GM23338 (cell line): ENCODE data around the gene TMEM204. TPM values are rescaled to one million over a fixed set of nuclear protein-coding genes. Genes with fewer than 3 reads are reported as not detected.

ENCODE experiments used
- ATAC-seq: fragments of 200-7000 bp; cut with Tn5 transposase; 3 replicates; pipeline ENCODE4 v1.9.1; 2020
- DNase-seq: peaks from one replicate; pipeline ENCODE4 v3.0.0-alpha.2; 2015; ENCODE audit warnings: low spot score
- H2AFZ ChIP-seq: fragments of 200-600 bp; sonication (generic); 2 replicates; pipeline ENCODE4 v1.8.0; 2016; ENCODE audit warnings: antibody characterized with exemption, mild to moderate bottlenecking, moderate library complexity
- H3F3A ChIP-seq: fragments of 200-600 bp; sonication (generic); replicated peaks from 2 replicates; pipeline ENCODE4 v1.8.0; 2017; ENCODE audit warnings: antibody characterized with exemption, mixed run types, low read depth
- H3K27ac ChIP-seq: fragments of 200-600 bp; sonication (generic); 2 replicates; pipeline ENCODE4 v1.6.1; 2016; ENCODE audit warnings: low read depth
- H3K27me3 ChIP-seq: fragments of 200-600 bp; sonication (generic); 2 replicates; pipeline ENCODE4 v1.8.0; 2016; ENCODE audit warnings: mild to moderate bottlenecking, mixed run types, moderate library complexity; ENCODE audit not compliant: insufficient read depth
- H3K36me3 ChIP-seq: fragments of 200-600 bp; sonication (generic); 2 replicates; pipeline ENCODE4 v1.8.0; 2016; ENCODE audit warnings: mild to moderate bottlenecking; ENCODE audit not compliant: insufficient read depth
- H3K4me1 ChIP-seq: fragments of 200-600 bp; sonication (generic); 2 replicates; pipeline ENCODE4 v1.8.0; 2016; ENCODE audit warnings: mild to moderate bottlenecking, moderate library complexity; ENCODE audit not compliant: insufficient read depth
- H3K4me2 ChIP-seq: fragments of 200-600 bp; sonication (generic); 2 replicates; pipeline ENCODE4 v1.7.1; 2017; ENCODE audit warnings: mixed run types
- H3K4me3 ChIP-seq: fragments of 200-600 bp; sonication (generic); 2 replicates; pipeline ENCODE4 v1.6.1; 2016; ENCODE audit warnings: mixed run types
- H3K79me2 ChIP-seq: fragments of 200-600 bp; sonication (generic); replicated peaks from 2 replicates; pipeline ENCODE4 v1.8.0; 2017; ENCODE audit warnings: mild to moderate bottlenecking; ENCODE audit not compliant: insufficient read depth
- H3K9me2 ChIP-seq: fragments of 200-600 bp; sonication (generic); 2 replicates; pipeline ENCODE4 v1.8.0; 2017; ENCODE audit not compliant: insufficient read depth
- H4K20me1 ChIP-seq: fragments of 200-600 bp; sonication (generic); replicated peaks from 2 replicates; pipeline ENCODE4 v1.8.0; 2017; ENCODE audit warnings: mild to moderate bottlenecking; ENCODE audit not compliant: insufficient read depth
- H3K27ac Mint-ChIP-seq: 2 replicates; pipeline ENCODE4 v1.8.0; 2020; ENCODE audit warnings: inconsistent platforms, mild to moderate bottlenecking, moderate library complexity, mixed read lengths
- H3K27me3 Mint-ChIP-seq: 3 replicates; pipeline ENCODE4 v1.8.0; 2022; ENCODE audit warnings: low read depth, mild to moderate bottlenecking, moderate library complexity, mixed read lengths, inconsistent platforms; ENCODE audit not compliant: insufficient read depth, poor library complexity
- H3K36me3 Mint-ChIP-seq: 3 replicates; pipeline ENCODE4 v1.8.0; 2021; ENCODE audit warnings: low read depth, mild to moderate bottlenecking, inconsistent platforms, moderate library complexity, mixed read lengths
- H3K4me1 Mint-ChIP-seq: 3 replicates; pipeline ENCODE4 v1.8.0; 2020; ENCODE audit warnings: mild to moderate bottlenecking, inconsistent platforms, mixed read lengths
- H3K4me3 Mint-ChIP-seq: 3 replicates; pipeline ENCODE4 v1.8.0; 2021; ENCODE audit warnings: moderate library complexity, mild to moderate bottlenecking, inconsistent platforms, mixed read lengths
- H3K9me3 Mint-ChIP-seq: 3 replicates; pipeline ENCODE4 v1.8.0; 2020; ENCODE audit warnings: moderate library complexity, mild to moderate bottlenecking, inconsistent platforms, mixed read lengths
- CREB1 ChIP-seq: fragments of 250-450 bp; sonication (Bioruptor Pico); IDR thresholded peaks from 2 replicates; pipeline ENCODE4 v1.5.0; 2020; ENCODE audit warnings: low read depth, mild to moderate bottlenecking, moderate library complexity
- EZH2 ChIP-seq: fragments of 200-600 bp; sonication (generic); IDR thresholded peaks from one replicate; pipeline ENCODE4 v1.8.0; 2017; ENCODE audit warnings: antibody characterized with exemption, mild to moderate bottlenecking, low read depth; ENCODE audit not compliant: unreplicated experiment
- EZH2phosphoT487 ChIP-seq: fragments of 200-600 bp; sonication (generic); IDR thresholded peaks from one replicate; pipeline ENCODE4 v1.8.1; 2018; ENCODE audit warnings: antibody characterized with exemption; ENCODE audit not compliant: unreplicated experiment
- POLR2AphosphoS5 ChIP-seq: IDR thresholded peaks from 2 replicates; pipeline ENCODE4 v1.6.1; 2016; ENCODE audit warnings: antibody characterized with exemption, low read depth
- STAT1 ChIP-seq: IDR thresholded peaks from one replicate; pipeline ENCODE4 v1.6.1; 2016; ENCODE audit warnings: antibody characterized with exemption; ENCODE audit not compliant: unreplicated experiment
- ZNF331 ChIP-seq: fragments of 250-450 bp; sonication (Bioruptor Pico); IDR thresholded peaks from 2 replicates; pipeline ENCODE4 v1.5.0; 2020; ENCODE audit warnings: low read depth, mild to moderate bottlenecking, moderate library complexity
- polyA plus RNA-seq: library from polyadenylated mRNA; unstranded; fragments of >200 nt; fragmentation: Nextera tagmentation; extraction: Ambion mirVana; gene quantifications from 2 replicates; pipeline ENCODE4 v1.2.1, GENCODE V29; 2016
- total RNA-seq: library from RNA; depleted of rRNA; stranded (reverse); fragments of >200 nt; shearing (Covaris generic); gene quantifications from 2 replicates; pipeline ENCODE4 v1.2.3, GENCODE V29; 2014
- TF ChIP-seq, protein P1 (sequence below), 2 experiments: fragments of 200-600 bp in 1 of 2; sonication (generic) in 1 of 2; conservative IDR thresholded peaks; 2 replicates each; pipeline versions ENCODE4 v1.5.1 to v1.6.1; 2016 to 2017; ENCODE audit warnings: antibody characterized with exemption in 2 of 2, low read depth in 2 of 2, mild to moderate bottlenecking in 2 of 2, moderate library complexity in 1 of 2
- TF ChIP-seq, protein P2 (sequence below): fragments of 250-450 bp; sonication (Bioruptor Pico); IDR thresholded peaks from 2 replicates; pipeline ENCODE4 v1.5.0; 2020; ENCODE audit warnings: mild to moderate bottlenecking, moderate library complexity
- TF ChIP-seq, protein P3 (sequence below): IDR thresholded peaks from one replicate; pipeline ENCODE4 v1.6.1; 2018; ENCODE audit warnings: antibody characterized with exemption; ENCODE audit not compliant: unreplicated experiment

The TMEM204 gene
- total and polyA plus RNA-seq, 2 experiments from 2014 or later = 0.14 to 0.21 TPM

DNA sequence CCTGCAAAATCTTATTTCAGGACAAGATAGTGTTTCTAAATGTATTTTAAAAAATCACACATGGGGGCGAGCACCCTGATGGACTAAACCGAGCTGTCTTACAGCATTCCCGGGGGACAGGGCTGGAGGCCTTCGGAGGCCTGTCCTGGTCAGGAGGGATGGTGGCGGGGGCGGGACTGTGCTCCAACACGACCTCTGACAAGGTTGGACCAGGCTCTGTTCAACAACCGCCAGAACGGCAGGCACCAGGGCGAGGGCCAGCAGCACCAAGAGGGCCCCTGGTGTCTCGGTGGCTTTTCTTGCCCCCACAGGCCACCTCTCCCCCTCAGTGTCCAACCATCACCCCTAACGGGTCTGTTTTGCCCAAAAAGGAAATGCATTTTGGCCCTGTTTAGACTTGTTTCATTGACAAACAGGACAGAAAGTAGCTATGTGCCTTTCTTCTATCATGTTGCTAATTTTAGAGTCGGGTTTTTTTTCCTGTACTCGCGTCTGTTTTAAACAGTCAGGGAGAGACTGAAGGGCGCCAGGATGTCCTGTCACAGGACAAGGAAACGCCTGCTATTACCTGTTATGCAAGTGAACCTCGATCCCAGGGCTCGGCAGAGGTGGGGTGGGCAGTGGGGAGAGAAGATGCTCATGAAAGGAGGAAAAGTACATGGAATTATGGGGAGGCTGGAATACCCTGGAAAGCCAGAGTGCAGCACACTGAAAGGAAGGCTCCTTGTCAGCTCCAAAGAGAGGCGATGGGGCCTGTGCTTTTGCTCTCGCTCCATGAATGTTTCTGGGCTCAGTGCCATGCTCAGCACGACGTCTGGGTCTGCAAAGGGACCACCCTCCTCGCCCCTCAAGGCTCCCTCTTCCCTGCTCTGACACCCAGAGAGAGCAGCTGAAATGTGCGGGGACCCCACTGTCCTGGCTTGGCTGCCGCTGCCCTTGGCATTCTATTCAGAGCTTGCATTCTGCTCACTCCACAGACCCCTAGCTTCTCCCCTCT, 11.9 kb downstream of the TMEM204 start (continued):
- TF ChIP-seq CREB1 (no peak), EZH2 (no peak), STAT1 (no peak), POLR2AphosphoS5 (no peak), ZNF331 (CRISPR knock-in tag) (no peak), EZH2phosphoT487 (no peak)

DNA sequence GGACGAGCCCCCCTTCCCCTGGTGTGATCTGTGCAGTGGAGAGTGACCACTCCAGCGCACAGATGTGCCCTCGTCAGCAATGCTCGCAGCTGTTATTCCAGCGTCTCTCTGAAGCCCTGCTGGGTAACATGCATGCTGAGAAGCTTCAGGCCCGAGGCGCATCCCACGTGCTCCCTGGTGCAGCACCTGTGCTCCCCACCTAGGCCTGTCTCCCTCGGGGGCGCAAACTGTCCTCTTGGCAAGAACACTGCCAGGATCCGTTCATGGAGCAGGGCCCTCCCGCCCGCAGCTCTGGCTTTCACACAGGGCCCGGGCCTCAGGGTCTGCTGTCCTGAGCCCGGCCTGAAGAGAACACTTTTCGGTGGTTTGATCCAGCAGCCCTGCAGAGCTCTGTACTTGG, 13.0 kb downstream of the TMEM204 start:
- H3K36me3 ChIP-seq = no peaks in the 10 kb centered on the region
- no peaks in the 10 kb centered on the region for H3K79me2 ChIP-seq
- H3K4me2 ChIP-seq = no peak overlapping the region
- TF ChIP-seq, protein P1, sequence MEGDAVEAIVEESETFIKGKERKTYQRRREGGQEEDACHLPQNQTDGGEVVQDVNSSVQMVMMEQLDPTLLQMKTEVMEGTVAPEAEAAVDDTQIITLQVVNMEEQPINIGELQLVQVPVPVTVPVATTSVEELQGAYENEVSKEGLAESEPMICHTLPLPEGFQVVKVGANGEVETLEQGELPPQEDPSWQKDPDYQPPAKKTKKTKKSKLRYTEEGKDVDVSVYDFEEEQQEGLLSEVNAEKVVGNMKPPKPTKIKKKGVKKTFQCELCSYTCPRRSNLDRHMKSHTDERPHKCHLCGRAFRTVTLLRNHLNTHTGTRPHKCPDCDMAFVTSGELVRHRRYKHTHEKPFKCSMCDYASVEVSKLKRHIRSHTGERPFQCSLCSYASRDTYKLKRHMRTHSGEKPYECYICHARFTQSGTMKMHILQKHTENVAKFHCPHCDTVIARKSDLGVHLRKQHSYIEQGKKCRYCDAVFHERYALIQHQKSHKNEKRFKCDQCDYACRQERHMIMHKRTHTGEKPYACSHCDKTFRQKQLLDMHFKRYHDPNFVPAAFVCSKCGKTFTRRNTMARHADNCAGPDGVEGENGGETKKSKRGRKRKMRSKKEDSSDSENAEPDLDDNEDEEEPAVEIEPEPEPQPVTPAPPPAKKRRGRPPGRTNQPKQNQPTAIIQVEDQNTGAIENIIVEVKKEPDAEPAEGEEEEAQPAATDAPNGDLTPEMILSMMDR (conservative IDR thresholded peaks at IDR 0.05; ENCODE audit: low read depth in 2 of 2) = no peak
- TF ChIP-seq, protein P2, sequence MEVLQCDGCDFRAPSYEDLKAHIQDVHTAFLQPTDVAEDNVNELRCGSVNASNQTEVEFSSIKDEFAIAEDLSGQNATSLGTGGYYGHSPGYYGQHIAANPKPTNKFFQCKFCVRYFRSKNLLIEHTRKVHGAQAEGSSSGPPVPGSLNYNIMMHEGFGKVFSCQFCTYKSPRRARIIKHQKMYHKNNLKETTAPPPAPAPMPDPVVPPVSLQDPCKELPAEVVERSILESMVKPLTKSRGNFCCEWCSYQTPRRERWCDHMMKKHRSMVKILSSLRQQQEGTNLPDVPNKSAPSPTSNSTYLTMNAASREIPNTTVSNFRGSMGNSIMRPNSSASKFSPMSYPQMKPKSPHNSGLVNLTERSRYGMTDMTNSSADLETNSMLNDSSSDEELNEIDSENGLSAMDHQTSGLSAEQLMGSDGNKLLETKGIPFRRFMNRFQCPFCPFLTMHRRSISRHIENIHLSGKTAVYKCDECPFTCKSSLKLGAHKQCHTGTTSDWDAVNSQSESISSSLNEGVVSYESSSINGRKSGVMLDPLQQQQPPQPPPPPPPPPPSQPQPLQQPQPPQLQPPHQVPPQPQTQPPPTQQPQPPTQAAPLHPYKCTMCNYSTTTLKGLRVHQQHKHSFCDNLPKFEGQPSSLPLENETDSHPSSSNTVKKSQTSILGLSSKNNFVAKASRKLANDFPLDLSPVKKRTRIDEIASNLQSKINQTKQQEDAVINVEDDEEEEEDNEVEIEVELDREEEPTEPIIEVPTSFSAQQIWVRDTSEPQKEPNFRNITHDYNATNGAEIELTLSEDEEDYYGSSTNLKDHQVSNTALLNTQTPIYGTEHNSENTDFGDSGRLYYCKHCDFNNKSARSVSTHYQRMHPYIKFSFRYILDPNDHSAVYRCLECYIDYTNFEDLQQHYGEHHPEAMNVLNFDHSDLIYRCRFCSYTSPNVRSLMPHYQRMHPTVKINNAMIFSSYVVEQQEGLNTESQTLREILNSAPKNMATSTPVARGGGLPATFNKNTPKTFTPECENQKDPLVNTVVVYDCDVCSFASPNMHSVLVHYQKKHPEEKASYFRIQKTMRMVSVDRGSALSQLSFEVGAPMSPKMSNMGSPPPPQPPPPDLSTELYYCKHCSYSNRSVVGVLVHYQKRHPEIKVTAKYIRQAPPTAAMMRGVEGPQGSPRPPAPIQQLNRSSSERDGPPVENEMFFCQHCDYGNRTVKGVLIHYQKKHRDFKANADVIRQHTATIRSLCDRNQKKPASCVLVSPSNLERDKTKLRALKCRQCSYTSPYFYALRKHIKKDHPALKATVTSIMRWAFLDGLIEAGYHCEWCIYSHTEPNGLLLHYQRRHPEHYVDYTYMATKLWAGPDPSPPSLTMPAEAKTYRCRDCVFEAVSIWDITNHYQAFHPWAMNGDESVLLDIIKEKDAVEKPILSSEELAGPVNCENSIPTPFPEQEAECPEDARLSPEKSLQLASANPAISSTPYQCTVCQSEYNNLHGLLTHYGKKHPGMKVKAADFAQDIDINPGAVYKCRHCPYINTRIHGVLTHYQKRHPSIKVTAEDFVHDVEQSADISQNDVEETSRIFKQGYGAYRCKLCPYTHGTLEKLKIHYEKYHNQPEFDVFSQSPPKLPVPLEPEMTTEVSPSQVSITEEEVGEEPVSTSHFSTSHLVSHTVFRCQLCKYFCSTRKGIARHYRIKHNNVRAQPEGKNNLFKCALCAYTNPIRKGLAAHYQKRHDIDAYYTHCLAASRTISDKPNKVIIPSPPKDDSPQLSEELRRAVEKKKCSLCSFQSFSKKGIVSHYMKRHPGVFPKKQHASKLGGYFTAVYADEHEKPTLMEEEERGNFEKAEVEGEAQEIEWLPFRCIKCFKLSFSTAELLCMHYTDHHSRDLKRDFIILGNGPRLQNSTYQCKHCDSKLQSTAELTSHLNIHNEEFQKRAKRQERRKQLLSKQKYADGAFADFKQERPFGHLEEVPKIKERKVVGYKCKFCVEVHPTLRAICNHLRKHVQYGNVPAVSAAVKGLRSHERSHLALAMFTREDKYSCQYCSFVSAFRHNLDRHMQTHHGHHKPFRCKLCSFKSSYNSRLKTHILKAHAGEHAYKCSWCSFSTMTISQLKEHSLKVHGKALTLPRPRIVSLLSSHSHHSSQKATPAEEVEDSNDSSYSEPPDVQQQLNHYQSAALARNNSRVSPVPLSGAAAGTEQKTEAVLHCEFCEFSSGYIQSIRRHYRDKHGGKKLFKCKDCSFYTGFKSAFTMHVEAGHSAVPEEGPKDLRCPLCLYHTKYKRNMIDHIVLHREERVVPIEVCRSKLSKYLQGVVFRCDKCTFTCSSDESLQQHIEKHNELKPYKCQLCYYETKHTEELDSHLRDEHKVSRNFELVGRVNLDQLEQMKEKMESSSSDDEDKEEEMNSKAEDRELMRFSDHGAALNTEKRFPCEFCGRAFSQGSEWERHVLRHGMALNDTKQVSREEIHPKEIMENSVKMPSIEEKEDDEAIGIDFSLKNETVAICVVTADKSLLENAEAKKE (CRISPR knock-in tag) = no peak
- TF ChIP-seq CREB1 (no peak), ZNF331 (CRISPR knock-in tag) (no peak)
- TF ChIP-seq, protein P3, sequence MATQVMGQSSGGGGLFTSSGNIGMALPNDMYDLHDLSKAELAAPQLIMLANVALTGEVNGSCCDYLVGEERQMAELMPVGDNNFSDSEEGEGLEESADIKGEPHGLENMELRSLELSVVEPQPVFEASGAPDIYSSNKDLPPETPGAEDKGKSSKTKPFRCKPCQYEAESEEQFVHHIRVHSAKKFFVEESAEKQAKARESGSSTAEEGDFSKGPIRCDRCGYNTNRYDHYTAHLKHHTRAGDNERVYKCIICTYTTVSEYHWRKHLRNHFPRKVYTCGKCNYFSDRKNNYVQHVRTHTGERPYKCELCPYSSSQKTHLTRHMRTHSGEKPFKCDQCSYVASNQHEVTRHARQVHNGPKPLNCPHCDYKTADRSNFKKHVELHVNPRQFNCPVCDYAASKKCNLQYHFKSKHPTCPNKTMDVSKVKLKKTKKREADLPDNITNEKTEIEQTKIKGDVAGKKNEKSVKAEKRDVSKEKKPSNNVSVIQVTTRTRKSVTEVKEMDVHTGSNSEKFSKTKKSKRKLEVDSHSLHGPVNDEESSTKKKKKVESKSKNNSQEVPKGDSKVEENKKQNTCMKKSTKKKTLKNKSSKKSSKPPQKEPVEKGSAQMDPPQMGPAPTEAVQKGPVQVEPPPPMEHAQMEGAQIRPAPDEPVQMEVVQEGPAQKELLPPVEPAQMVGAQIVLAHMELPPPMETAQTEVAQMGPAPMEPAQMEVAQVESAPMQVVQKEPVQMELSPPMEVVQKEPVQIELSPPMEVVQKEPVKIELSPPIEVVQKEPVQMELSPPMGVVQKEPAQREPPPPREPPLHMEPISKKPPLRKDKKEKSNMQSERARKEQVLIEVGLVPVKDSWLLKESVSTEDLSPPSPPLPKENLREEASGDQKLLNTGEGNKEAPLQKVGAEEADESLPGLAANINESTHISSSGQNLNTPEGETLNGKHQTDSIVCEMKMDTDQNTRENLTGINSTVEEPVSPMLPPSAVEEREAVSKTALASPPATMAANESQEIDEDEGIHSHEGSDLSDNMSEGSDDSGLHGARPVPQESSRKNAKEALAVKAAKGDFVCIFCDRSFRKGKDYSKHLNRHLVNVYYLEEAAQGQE = no peak
- peaks cover 7% of the 10 kb centered on the region for H3K27me3 Mint-ChIP-seq
- no peak overlapping the region for H2AFZ ChIP-seq
- peaks cover 2% of the 10 kb centered on the region; the same call in 1 of the 3 replicates for H3K4me1 Mint-ChIP-seq
- H3K4me3 Mint-ChIP-seq = no peak overlapping the region
- no peak overlapping the region for H3K27ac ChIP-seq
- no peaks in the 10 kb centered on the region for H3K9me2 ChIP-seq
- DNase-seq (no peak), ATAC-seq (no peak)
- H3K27ac Mint-ChIP-seq = no peak overlapping the region
- H3K36me3 Mint-ChIP-seq = no peaks in the 10 kb centered on the region
- no peak overlapping the region for H3K4me3 ChIP-seq
- H3F3A ChIP-seq = no peaks in the 10 kb centered on the region
- H3K9me3 Mint-ChIP-seq = no peaks in the 10 kb centered on the region
- no peaks in the 10 kb centered on the region for H4K20me1 ChIP-seq
- H3K4me1 ChIP-seq = no peaks in the 10 kb centered on the region
- H3K27me3 ChIP-seq = no peaks in the 10 kb centered on the region
